H1 (cell line): ENCODE data around the gene CXXC5. TPM values are rescaled to one million over a fixed set of nuclear protein-coding genes. Genes with fewer than 3 reads are reported as not detected.

ENCODE experiments used
- EZH2 ChIP-seq: fragments of 200-600 bp; sonication (generic); IDR thresholded peaks from 2 replicates; pipeline ENCODE4 v1.7.1; 2012; ENCODE audit warnings: low read depth, mild to moderate bottlenecking, moderate library complexity, low read length, inconsistent platforms; ENCODE audit not compliant: severe bottlenecking
- GTF2F1 ChIP-seq: IDR thresholded peaks from 2 replicates; pipeline ENCODE4 v1.6.1; 2012; ENCODE audit warnings: low read depth, low read length, improper control_type of control experiment, borderline replicate concordance
- HDAC2 ChIP-seq, 2 experiments: fragments of 300-600 bp in 1 of 2; sonication (generic) in 1 of 2; IDR thresholded peaks; 2 replicates each; pipeline ENCODE4 v1.6.1; 2011 to 2012; ENCODE audit warnings: low read depth in 2 of 2, low read length in 2 of 2, mild to moderate bottlenecking in 2 of 2, moderate library complexity in 2 of 2, borderline replicate concordance in 1 of 2, inconsistent platforms in 1 of 2
- MAX ChIP-seq: IDR thresholded peaks from 2 replicates; pipeline ENCODE4 v1.6.1; 2012; ENCODE audit warnings: inconsistent platforms
- TAF1 ChIP-seq: IDR thresholded peaks from 2 replicates; pipeline ENCODE4 v1.6.1; 2011; ENCODE audit warnings: mild to moderate bottlenecking, low read depth, low read length
- TCF12 ChIP-seq: IDR thresholded peaks from 2 replicates; pipeline ENCODE4 v1.6.1; 2011; ENCODE audit warnings: low read depth, mild to moderate bottlenecking, low read length
- polyA plus RNA-seq, 7 experiments: library from polyadenylated mRNA; depleted of rRNA in 3 of 7; stranded (reverse) in 5 of 7; unstranded in 2 of 7; fragments of >200 nt in 5 of 7; fragments of 200-250 nt in 2 of 7; gene quantifications; 1 replicate in 5 of 7; 2 replicates in 1 of 7; 4 replicates in 1 of 7; pipeline versions ENCODE4 v1.2.1 to v1.2.3, GENCODE V29; 2011 to 2013; ENCODE audit warnings: missing spikeins in 2 of 7, mixed read lengths in 2 of 7
- total RNA-seq: library from RNA; stranded (reverse); fragmentation: NEBNext Ultra II Directional; extraction: Animal tissue kit (Norgen Biotek cat#: 25700); gene quantifications from 2 replicates; pipeline ENCODE4 v1.2.1, GENCODE V29; 2021
- TF ChIP-seq, protein P1 (sequence below): IDR thresholded peaks from 2 replicates; pipeline ENCODE4 v1.6.1; 2011; ENCODE audit warnings: low read length, improper control_type of control experiment

CXXC5 gene
- total and polyA plus RNA-seq, 2 of the 8 experiments (the other 6 are each of a cell fraction or from before 2014, with no cell fraction given), result 61.4 to 74.0 TPM

DNA sequence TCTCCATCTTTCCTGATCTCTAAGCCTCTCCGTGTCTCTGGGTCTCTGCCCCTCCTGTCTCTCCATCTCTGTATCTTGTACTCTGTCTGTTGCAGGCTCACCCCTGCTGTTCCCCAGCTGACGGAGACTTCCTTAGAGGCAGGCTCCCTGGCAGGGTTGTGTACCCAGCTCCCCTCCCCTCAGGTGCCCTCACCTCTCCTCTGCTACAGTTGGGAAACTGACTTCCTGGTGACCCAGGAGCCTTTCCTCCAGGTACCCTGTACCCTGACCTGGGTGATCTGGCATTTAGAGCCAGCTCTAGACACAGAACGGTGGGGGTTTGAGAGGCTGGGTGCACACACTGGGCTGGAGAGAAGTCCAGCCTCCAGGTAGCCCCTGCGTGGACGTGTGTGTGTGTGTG lies 37.7 kb downstream of the CXXC5 start (continued):
- no peak for TF ChIP-seq EZH2
- no peak for TF ChIP-seq MAX
- no peak for TF ChIP-seq TCF12
- TF ChIP-seq HDAC2 (IDR thresholded peaks at IDR 0.05; ENCODE audit: borderline replicate concordance in 1 of 2, low read depth in 2 of 2, low read length in 2 of 2), result no peak
- no peak for TF ChIP-seq GTF2F1
- TF ChIP-seq TAF1, result no peak
- TF ChIP-seq, protein P1, sequence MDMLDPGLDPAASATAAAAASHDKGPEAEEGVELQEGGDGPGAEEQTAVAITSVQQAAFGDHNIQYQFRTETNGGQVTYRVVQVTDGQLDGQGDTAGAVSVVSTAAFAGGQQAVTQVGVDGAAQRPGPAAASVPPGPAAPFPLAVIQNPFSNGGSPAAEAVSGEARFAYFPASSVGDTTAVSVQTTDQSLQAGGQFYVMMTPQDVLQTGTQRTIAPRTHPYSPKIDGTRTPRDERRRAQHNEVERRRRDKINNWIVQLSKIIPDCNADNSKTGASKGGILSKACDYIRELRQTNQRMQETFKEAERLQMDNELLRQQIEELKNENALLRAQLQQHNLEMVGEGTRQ, result no peak
